GM21717 (cell line): ENCODE data around the gene RAB3IL1.
"Not testable (repeated sequence)": the region's sequence is repeated elsewhere in the genome, so short reads cannot be mapped to it uniquely, and the experiment has no call there.

ENCODE experiments used
- ATAC-seq: cut with Tn5 transposase; IDR thresholded peaks from one replicate; pipeline ENCODE4 v1.9.1; 2021; ENCODE audit warnings: mild to moderate bottlenecking, moderate library complexity; ENCODE audit not compliant: unreplicated experiment

Gene RAB3IL1

GRCh38 chr11:61917334-61918109 lies at the start of gene RAB3IL1:
Gene RAB3IL1 (minus strand): TSS chr11:61917566. CDS start chr11:61917367, 199 bp downstream.
- ATAC-seq: no peak

- ATAC-seq: no peak
These were observed 49.4 kb upstream of the RAB3IL1 start for GRCh38 chr11:61966734-61967115.

GRCh38 chr11:61964666-61965271 lies 47.4 kb upstream of the RAB3IL1 start:
- ATAC-seq: not testable (repeated sequence)

- no peak for ATAC-seq
These were observed 46.8 kb upstream of the RAB3IL1 start for GRCh38 chr11:61964058-61964665.

- ATAC-seq: no peak
These were observed 46.1 kb upstream of the RAB3IL1 start for GRCh38 chr11:61963282-61964057.

GRCh38 chr11:61963016-61963281 lies 45.6 kb upstream of the RAB3IL1 start:
- no peak for ATAC-seq

- no peak for ATAC-seq
These were observed 45.0 kb upstream of the RAB3IL1 start for GRCh38 chr11:61962213-61963015.

GRCh38 chr11:61961570-61962212 lies 44.3 kb upstream of the RAB3IL1 start:
- ATAC-seq: no peak

- no peak for ATAC-seq
These were observed 43.2 kb upstream of the RAB3IL1 start for GRCh38 chr11:61960532-61960931.

- no peak for ATAC-seq
These were observed 42.3 kb upstream of the RAB3IL1 start for GRCh38 chr11:61959678-61960077.

GRCh38 chr11:61959114-61959513 lies 41.7 kb upstream of the RAB3IL1 start:
- ATAC-seq: no peak

- no peak for ATAC-seq
These were observed 41.2 kb upstream of the RAB3IL1 start for GRCh38 chr11:61958590-61958989.

GRCh38 chr11:61957021-61957770 lies 39.8 kb upstream of the RAB3IL1 start:
- ATAC-seq: no peak

GRCh38 chr11:61956191-61957020 lies 39.0 kb upstream of the RAB3IL1 start:
- no peak for ATAC-seq

- no peak for ATAC-seq
These were observed 38.2 kb upstream of the RAB3IL1 start for GRCh38 chr11:61955422-61956135.

- no peak for ATAC-seq
These were observed 37.6 kb upstream of the RAB3IL1 start for GRCh38 chr11:61954851-61955421.

- ATAC-seq: no peak
These were observed 36.9 kb upstream of the RAB3IL1 start for GRCh38 chr11:61954106-61954850.
